ENCODE results near the gene PPFIBP2.

DNA sequence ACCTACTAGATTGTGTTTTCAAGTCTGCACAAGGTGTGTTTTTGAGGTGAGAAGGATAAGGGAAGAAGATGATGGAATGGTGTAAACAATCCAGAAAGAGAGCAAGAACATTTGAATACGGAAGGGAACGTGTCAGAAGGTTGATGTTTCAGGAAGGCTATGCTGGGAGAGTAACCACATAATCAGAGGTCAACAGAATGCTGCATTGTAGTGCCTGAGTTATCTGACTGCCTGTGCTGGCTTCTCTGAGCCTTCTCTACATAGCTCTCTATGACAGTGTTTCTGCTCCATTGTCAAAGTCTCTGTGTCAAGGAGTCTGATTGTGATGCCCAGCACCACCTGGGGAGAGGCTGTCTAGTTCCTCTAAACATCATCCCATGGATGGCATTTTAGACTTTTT is 85.4 kb downstream of the PPFIBP2 start:
- TF ChIP-seq, protein P1, sequence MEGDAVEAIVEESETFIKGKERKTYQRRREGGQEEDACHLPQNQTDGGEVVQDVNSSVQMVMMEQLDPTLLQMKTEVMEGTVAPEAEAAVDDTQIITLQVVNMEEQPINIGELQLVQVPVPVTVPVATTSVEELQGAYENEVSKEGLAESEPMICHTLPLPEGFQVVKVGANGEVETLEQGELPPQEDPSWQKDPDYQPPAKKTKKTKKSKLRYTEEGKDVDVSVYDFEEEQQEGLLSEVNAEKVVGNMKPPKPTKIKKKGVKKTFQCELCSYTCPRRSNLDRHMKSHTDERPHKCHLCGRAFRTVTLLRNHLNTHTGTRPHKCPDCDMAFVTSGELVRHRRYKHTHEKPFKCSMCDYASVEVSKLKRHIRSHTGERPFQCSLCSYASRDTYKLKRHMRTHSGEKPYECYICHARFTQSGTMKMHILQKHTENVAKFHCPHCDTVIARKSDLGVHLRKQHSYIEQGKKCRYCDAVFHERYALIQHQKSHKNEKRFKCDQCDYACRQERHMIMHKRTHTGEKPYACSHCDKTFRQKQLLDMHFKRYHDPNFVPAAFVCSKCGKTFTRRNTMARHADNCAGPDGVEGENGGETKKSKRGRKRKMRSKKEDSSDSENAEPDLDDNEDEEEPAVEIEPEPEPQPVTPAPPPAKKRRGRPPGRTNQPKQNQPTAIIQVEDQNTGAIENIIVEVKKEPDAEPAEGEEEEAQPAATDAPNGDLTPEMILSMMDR (IDR thresholded peaks at IDR 0.05) = no peak
- TF ChIP-seq POLR2A (IDR thresholded peaks at IDR 0.05) = no peak
- no peak for TF ChIP-seq POLR2AphosphoS5 (IDR thresholded peaks at IDR 0.05)

Measured in breast epithelium (tissue), 3 donors.